AG04450 (cell line): ENCODE measurements around the gene WNT16. TPM values are rescaled to one million over a fixed set of nuclear protein-coding genes. Genes with fewer than 3 reads are reported as not detected.

ENCODE experiments used
- CTCF ChIA-PET: fragments of 300-600, 350-600 bp; formaldehyde crosslinking; extraction: SDS; loops from one replicate; lab custom pipeline; 2022; ENCODE audit warnings: antibody characterized with exemption, inconsistent platforms; lab: Charles Lee
- POLR2A ChIA-PET: fragments of 350-600 bp; formaldehyde crosslinking; extraction: SDS; loops from one replicate; lab custom pipeline; 2021; ENCODE audit warnings: antibody characterized with exemption, inconsistent platforms; lab: Yijun Ruan, JAX
- DNase-seq: peaks from one replicate; pipeline ENCODE4 v3.0.0-alpha.2; 2011; ENCODE audit warnings: low read depth, low spot score
- H3K27ac ChIP-seq: one replicate; pipeline ENCODE4 v1.5.1; 2012; ENCODE audit warnings: low read depth, low read length, control low read depth
- H3K27me3 ChIP-seq: one replicate; pipeline ENCODE4 v1.6.0; 2012; ENCODE audit warnings: low read length; ENCODE audit not compliant: control insufficient read depth, insufficient read depth
- H3K4me3 ChIP-seq: 2 replicates; pipeline ENCODE4 v1.5.1; 2011; ENCODE audit warnings: mild to moderate bottlenecking, low read depth, low read length, control low read depth
- H3K9me3 ChIP-seq: 2 replicates; pipeline ENCODE4 v1.5.1; 2012; ENCODE audit warnings: low read length; ENCODE audit not compliant: control insufficient read depth, insufficient read depth
- polyA plus RNA-seq: library from polyadenylated mRNA; depleted of rRNA; stranded (reverse); fragments of >200 nt; gene quantifications from 2 replicates; pipeline ENCODE4 v1.2.3, GENCODE V29; 2011; rRNA removed
- TF ChIP-seq, protein P1 (sequence below): IDR thresholded peaks from 2 replicates; pipeline ENCODE4 v1.5.1; 2011; ENCODE audit warnings: low read depth, low read length, control low read depth, inconsistent platforms

The WNT16 gene
- polyA plus RNA-seq, 1 experiment: 0.89 TPM

DNA sequence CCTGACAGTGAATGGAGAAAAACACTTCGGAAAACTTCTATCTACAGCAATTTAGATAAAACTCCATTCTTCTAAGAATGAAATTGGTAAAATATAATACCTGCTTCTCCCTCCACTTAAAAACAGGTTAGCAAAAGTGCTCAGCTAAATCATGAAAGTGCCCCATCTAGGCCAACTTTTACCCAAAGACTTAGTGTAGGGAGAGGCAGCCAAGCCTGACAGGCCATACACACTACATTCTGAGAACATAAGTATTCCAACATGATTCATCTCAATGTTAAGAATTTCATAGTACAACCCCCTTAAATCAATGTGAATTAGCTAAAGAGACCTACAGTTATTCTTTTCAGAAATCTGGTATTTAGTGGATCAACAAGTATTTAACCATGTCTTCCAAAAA, 60.1 kb downstream of the WNT16 start:
- Histone ChIP-seq H3K4me3 (no peak overlapping the region), H3K27ac (no peak overlapping the region), H3K9me3 (no peaks in the 10 kb centered on the region), H3K27me3 (no peaks in the 10 kb centered on the region)
- TF ChIP-seq, protein P1, sequence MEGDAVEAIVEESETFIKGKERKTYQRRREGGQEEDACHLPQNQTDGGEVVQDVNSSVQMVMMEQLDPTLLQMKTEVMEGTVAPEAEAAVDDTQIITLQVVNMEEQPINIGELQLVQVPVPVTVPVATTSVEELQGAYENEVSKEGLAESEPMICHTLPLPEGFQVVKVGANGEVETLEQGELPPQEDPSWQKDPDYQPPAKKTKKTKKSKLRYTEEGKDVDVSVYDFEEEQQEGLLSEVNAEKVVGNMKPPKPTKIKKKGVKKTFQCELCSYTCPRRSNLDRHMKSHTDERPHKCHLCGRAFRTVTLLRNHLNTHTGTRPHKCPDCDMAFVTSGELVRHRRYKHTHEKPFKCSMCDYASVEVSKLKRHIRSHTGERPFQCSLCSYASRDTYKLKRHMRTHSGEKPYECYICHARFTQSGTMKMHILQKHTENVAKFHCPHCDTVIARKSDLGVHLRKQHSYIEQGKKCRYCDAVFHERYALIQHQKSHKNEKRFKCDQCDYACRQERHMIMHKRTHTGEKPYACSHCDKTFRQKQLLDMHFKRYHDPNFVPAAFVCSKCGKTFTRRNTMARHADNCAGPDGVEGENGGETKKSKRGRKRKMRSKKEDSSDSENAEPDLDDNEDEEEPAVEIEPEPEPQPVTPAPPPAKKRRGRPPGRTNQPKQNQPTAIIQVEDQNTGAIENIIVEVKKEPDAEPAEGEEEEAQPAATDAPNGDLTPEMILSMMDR: no peak
- POLR2A ChIA-PET: no interaction called here
- DNase-seq: no peak
- CTCF ChIA-PET: interaction anchor here (1.7 kb wide), 1 partner anchor 606 kb away, joined by 6 read pairs; no protein-coding TSS in a partner anchor

DNA sequence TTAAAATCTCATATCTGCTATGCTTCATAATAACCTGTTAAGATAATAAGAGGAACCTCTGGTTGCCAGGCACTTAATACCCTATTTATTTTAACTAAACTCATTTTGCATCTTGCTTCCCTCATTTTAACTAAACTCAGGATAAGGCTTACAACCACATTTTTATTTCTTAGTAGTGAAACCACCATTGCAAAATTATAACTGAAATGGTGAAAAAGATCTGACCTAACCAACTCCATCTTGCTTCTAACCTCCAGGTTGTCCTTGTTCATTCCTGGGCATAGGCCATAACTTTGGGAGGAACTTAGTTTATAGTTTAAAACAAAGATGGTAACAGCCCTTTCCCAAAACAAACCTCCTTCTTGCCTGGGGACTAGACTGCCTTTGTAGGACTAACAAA, 61.3 kb downstream of the WNT16 start:
- TF ChIP-seq, protein P1: no peak
- POLR2A ChIA-PET: no interaction called here
- CTCF ChIA-PET: no interaction called here
- DNase-seq: no peak
- no peaks in the 10 kb centered on the region for H3K9me3 ChIP-seq
- no peak overlapping the region for H3K4me3 ChIP-seq
- no peaks in the 10 kb centered on the region for H3K27me3 ChIP-seq
- H3K27ac ChIP-seq: no peak overlapping the region

DNA sequence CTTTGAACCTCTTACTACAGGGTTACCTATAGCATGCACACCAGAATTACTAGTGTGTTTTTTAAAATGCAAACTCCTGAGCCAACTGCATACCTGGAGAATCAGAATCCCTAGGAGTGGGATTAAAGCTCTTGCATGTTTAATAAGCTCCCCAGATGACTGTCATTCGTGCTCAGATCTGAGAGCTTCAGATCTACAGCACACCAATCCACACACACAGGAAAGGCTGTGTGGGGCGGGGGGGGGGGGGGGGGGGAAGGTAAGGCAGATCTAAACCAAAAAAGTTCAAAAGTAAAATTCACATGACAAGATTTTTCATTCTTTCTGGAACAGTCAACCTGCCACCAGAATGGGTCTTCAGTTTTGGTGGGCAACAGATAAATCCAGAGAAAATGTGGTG, 61.8 kb downstream of the WNT16 start:
- Histone ChIP-seq H3K27me3 (no peaks in the 10 kb centered on the region), H3K4me3 (no peak overlapping the region), H3K27ac (no peak overlapping the region), H3K9me3 (no peaks in the 10 kb centered on the region)
- ChIA-PET POLR2A (no interaction called here), CTCF (interaction anchor here (0.9 kb wide), 1 partner anchor 10 kb away, joined by 3 read pairs; no protein-coding TSS in a partner anchor)
- DNase-seq: no peak
- TF ChIP-seq, protein P1: no peak

Other genes with a start within 250 kb of the WNT16 start
- 33.2 and 48.7 TPM in 2 replicates for gene FAM3C, start 67.3 kb downstream of the WNT16 start, polyA plus RNA-seq